OCI-LY3 (cell line): ENCODE results near the gene LRRC73.

Experiments
- CTCF ChIP-seq: fragments of 200-600, 300-600 bp; sonication (generic); IDR thresholded peaks from 2 replicates; pipeline ENCODE4 v1.5.1; 2014; ENCODE audit warnings: antibody characterized with exemption, low read length, low read depth
- EZH2phosphoT487 ChIP-seq: fragments of 200-600 bp; shearing (Covaris generic); IDR thresholded peaks from 2 replicates; pipeline ENCODE4 v1.6.1; 2018; ENCODE audit warnings: antibody characterized with exemption, mixed run types, low read depth

- TF ChIP-seq CTCF = no peak
- TF ChIP-seq EZH2phosphoT487 = no peak
Measured at GRCh38 chr6:43492673-43493072, 17.5 kb downstream of the LRRC73 start.
